LNCaP clone FGC (cell line): ENCODE measurements around the gene RPS6KB2.

Experiments
- DNase-seq: peaks from one replicate; pipeline ENCODE4 v3.0.0-alpha.2; 2011; ENCODE audit warnings: low read depth
- H3K4me3 ChIP-seq: 2 replicates; pipeline ENCODE4 v1.5.1; 2011; ENCODE audit warnings: mild to moderate bottlenecking, low read depth, low read length, control low read depth
- CTCF ChIP-seq: IDR thresholded peaks from 2 replicates; pipeline ENCODE4 v1.5.1; 2012; ENCODE audit warnings: mild to moderate bottlenecking; ENCODE audit not compliant: control insufficient read depth, insufficient read depth; ENCODE audit errors: extremely low read depth

Gene RPS6KB2

DNA sequence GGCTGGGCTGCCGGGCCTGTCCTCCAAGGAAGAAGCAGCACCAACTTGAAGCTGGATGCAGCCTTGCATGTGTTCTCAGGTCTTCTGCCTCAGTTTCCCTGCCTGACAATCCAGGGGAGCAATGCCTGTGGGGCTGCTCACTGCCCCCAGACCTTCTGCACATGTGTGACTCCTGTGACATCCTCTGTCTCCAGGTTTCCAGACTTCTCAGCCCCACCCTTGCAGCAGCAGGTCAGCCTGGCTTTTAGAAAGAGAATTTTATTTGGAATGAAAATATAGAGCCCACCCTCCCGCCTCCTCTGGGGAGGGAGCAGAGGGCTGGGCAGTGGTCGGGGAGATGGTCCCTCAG is 9.5 kb downstream of the RPS6KB2 start:
- H3K4me3 ChIP-seq = no peak overlapping the region
- TF ChIP-seq CTCF = no peak
- DNase-seq = no peak

DNA sequence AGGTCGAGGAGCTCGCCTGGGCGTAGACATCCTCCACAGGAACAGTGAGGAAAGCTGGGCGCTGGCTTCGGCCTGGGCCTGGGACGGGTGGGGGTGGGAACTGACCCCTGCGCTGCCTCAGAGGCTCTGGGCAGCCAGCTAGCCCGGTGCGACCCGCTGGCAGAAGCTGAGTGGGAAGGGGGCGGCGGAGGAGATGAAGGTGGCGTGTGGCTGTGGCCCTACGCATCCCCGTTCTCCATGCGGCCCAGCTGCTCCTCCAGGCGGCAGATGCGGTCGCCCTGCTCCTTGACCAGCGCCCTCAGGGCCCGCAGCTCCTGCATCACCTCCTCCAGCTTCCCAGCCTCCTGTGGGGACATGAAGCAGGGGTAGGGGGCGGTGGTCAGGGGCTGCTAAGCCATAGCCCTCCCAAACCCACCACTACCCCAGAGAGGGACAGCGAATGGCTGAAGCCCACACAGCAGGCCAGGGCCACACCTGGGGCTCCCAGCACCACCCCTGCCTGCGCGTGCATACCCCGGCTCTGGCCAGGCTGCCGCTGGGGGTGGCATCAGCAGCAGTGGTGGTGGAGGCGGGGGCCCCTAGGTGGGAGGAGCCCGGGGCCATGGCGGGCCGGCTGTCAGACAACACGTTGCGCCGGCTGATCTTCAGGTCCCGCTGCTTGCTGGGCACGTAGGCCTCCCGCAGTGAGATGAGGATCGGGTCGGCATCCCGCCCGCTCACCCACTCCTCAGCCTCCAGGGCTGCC is 10.0 kb downstream of the RPS6KB2 start:
- TF ChIP-seq CTCF = no peak
- H3K4me3 ChIP-seq = no peak overlapping the region
- no peak for DNase-seq

DNA sequence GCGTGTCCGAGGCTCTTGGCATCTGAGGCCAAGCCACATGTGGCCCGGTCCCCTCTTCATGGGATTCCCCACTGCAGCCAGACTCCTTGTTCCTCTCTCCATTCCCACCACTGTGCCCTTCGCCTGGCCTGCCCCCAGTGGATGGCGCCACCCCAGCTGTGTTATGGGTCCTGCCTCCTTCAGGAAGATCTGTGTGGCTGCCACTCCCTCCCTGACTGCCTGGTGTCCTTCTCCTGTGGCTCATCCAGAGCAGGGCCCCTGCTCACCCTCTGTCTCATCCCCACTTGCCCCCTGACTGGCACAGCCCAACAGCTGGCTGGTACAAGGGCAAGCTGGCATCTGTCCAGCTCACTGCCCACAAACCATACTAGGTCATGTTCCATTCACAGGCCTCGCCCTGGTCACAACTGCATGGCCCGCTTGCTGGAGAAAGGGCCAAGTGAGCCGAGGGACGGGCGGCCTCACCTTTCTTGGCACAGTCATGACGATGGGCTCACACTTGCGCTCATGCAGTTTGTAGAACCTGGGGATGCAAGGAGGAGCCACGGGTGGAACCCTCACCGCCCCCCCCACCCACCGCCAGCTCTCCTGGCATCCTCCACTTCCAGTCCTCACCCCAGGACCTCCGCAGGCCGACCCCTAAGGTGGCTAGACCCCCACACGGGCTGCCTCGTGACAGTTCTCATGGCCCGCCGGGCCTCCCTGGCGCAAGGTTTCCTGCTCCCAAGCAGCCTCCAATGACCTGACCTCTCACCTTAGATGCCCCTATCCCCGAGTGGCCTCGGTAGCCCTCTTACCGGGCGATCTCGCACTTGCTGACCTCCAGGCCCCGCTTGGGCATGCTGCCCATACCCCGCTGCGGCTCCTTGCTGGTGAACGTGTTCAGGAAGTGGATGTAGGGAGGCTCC is 11.3 kb downstream of the RPS6KB2 start:
- no peak for DNase-seq
- no peak overlapping the region for H3K4me3 ChIP-seq
- TF ChIP-seq CTCF = peak; percentile 23

DNA sequence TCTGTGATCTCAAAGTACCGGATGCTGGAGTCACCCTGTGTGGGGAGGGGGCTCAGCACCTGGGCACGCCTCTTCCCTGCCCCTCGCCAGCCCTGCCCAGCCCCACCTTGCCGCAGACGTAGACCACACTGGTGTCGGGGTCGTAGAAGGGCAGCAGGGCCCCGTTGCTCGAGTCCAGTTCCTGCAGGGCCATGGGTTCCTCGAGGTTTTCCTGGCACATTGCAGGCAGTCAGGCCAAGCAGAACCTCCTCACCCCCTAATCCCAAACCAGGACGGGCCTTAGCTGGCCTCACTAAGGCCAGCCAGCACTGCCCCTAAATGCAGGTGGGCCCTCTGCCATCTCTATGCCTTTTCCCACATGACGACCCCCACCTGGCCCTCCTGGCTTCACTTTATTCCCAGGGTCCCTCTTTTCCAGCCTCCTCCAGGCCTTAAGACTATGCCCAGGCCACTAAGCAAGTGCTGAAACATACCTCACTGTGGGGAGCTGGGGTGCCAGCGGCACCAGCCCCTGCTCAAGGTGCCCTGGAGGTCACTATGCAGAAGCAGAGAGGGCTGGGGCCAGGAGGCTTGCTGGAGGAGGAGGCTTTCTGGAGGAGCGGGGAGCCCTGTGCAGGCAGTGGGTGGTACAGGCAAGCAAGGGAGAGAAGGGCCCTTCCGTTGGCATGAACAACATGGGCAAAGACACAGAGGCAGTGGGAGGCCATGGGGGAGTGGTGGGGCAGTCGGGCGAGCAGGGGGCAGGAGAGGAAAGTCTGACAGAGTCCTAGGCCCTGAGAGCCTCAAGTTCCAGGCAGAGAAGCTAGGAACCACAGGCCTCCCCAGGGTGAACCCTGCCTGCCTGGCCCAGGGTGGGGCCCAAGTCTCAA is 12.2 kb downstream of the RPS6KB2 start:
- no peak overlapping the region for H3K4me3 ChIP-seq
- TF ChIP-seq CTCF = no peak
- DNase-seq = no peak

GRCh38 chr11:67441098-67441563 is 12.8 kb downstream of the RPS6KB2 start:
- no peak overlapping the region for H3K4me3 ChIP-seq
- DNase-seq = no peak
- no peak for TF ChIP-seq CTCF

DNA sequence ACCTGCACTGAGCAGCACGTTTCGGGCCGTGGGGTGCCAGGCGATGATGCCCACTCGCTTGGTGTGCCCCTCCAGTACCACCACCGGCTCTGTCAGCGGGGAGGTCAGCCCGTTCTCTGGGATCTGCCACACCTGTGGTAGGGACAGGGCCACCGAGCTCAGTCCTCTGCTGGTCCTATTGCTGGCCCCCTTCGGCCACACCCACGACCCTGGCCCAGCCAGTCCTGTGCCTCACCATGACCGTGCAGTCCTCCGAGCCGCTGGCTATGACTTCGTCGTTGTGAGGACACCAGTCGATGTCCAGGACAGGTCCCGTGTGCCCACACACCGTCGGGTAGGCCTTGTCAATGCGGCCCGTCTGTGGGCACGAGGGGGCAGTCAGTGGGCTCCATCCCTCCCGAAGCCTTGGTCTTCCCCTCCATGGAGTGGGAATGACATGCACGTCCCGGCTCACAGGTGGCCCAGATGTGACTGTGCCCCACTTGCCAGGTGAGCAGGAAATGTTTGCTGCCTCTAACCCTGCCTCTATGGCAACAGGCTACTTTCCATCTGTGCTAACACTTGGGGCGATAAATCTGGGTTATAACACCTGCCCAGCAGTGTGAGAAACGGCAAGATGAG is 13.5 kb downstream of the RPS6KB2 start:
- no peak for TF ChIP-seq CTCF
- H3K4me3 ChIP-seq = peak overlapping the region; percentile 95
- DNase-seq = no peak
